ENCODE measurements around the gene CNOT10.

- TF ChIP-seq CTCF (tag by site-specific recombination; IDR thresholded peaks at IDR 0.05) = no peak
- no peak for TF ChIP-seq ZBTB26 (tag by site-specific recombination; optimal IDR thresholded peaks at IDR 0.05)
- no peak for TF ChIP-seq ZFP41 (tag by site-specific recombination; IDR thresholded peaks at IDR 0.05; ENCODE audit: borderline replicate concordance)
- no peak for TF ChIP-seq TCF7L2 (IDR thresholded peaks at IDR 0.05; ENCODE audit: borderline replicate concordance, low read depth, low read length)
- TF ChIP-seq, protein P1, sequence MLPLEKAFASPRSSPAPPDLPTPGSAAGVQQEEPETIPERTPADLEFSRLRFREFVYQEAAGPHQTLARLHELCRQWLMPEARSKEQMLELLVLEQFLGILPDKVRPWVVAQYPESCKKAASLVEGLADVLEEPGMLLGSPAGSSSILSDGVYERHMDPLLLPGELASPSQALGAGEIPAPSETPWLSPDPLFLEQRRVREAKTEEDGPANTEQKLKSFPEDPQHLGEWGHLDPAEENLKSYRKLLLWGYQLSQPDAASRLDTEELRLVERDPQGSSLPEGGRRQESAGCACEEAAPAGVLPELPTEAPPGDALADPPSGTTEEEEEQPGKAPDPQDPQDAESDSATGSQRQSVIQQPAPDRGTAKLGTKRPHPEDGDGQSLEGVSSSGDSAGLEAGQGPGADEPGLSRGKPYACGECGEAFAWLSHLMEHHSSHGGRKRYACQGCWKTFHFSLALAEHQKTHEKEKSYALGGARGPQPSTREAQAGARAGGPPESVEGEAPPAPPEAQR (tag by site-specific recombination; IDR thresholded peaks at IDR 0.05) = no peak
- no peak for TF ChIP-seq YY2 (tag by site-specific recombination; IDR thresholded peaks at IDR 0.05)
- TF ChIP-seq ZBTB21 (tag by site-specific recombination; IDR thresholded peaks at IDR 0.05) = no peak
- TF ChIP-seq KLF16 (tag by site-specific recombination; IDR thresholded peaks at IDR 0.05) = no peak
These were observed 3.2 kb upstream of the CNOT10 start for GRCh38 chr3:32681811-32682210.

All from HEK293 (cell line).